IMR-90 (cell line): Measurements from ENCODE around the gene CREB5. TPM values are rescaled to one million over a fixed set of nuclear protein-coding genes. Genes with fewer than 3 reads are reported as not detected.

Experiments used
- ATAC-seq: fragments of 200-7000 bp; cut with Tn5 transposase; 2 replicates; pipeline ENCODE4 v1.9.1; 2020; ENCODE audit warnings: low read depth, mild to moderate bottlenecking, moderate library complexity
- BruUV-seq: library from RNA; stranded (reverse); fragments of 400-500 nt; replicated peaks from 2 replicates; lab custom pipeline; 2021; lab: Mats Ljungman, UMichigan
- CTCF ChIA-PET: fragments of 300-600 bp; formaldehyde crosslinking; extraction: SDS; loops from one replicate; lab custom pipeline; 2021; ENCODE audit warnings: antibody characterized with exemption; lab: Yijun Ruan, JAX
- POLR2A ChIA-PET: fragments of 300-600 bp; sonication (Branson Sonifier 250); formaldehyde crosslinking; loops from one replicate; lab custom pipeline; 2022; ENCODE audit warnings: antibody characterized with exemption; ENCODE audit not compliant: unreplicated experiment; lab: Charles Lee
- DNase-seq: peaks from one replicate; pipeline ENCODE4 v3.0.0; 2013
- H2AFZ ChIP-seq: replicated peaks from 2 replicates; pipeline ENCODE3; 2013; ENCODE audit warnings: low read length, mild to moderate bottlenecking; ENCODE audit not compliant: poor library complexity
- H2AK5ac ChIP-seq: 2 replicates; pipeline ENCODE4 v1.6.1; 2013; ENCODE audit warnings: low read depth, low read length, inconsistent platforms
- H2AK9ac ChIP-seq: replicated peaks from 2 replicates; pipeline ENCODE3; 2013; ENCODE audit warnings: mild to moderate bottlenecking, low read depth, low read length, moderate library complexity; ENCODE audit not compliant: poor library complexity
- H2BK120ac ChIP-seq: 2 replicates; pipeline ENCODE4 v1.6.1; 2013; ENCODE audit warnings: low read depth, low read length, inconsistent platforms
- H2BK15ac ChIP-seq: 3 replicates; pipeline ENCODE4 v1.6.1; 2013; ENCODE audit warnings: low read depth, low read length, inconsistent platforms
- H2BK20ac ChIP-seq: 2 replicates; pipeline ENCODE4 v1.6.1; 2013; ENCODE audit warnings: low read depth, mild to moderate bottlenecking, inconsistent platforms, low read length, moderate library complexity
- H2BK5ac ChIP-seq: 2 replicates; pipeline ENCODE4 v1.6.1; 2013; ENCODE audit warnings: mild to moderate bottlenecking, low read depth, low read length, inconsistent platforms; ENCODE audit not compliant: poor library complexity, severe bottlenecking
- H3K14ac ChIP-seq: replicated peaks from 2 replicates; pipeline ENCODE4 v1.6.1; 2013; ENCODE audit warnings: low read depth, low read length, inconsistent platforms
- H3K18ac ChIP-seq: 2 replicates; pipeline ENCODE4 v1.6.1; 2013; ENCODE audit warnings: low read depth, low read length, control low read depth
- H3K23ac ChIP-seq: 2 replicates; pipeline ENCODE4 v1.6.1; 2013; ENCODE audit warnings: low read depth, low read length, inconsistent platforms
- H3K27ac ChIP-seq: 2 replicates; pipeline ENCODE4 v1.5.1; 2013; ENCODE audit warnings: mild to moderate bottlenecking, control low read depth, low read length; ENCODE audit not compliant: insufficient read depth
- H3K27me3 ChIP-seq: 2 replicates; pipeline ENCODE4 v1.6.1; 2013; ENCODE audit warnings: low read length; ENCODE audit not compliant: control insufficient read depth, insufficient read depth
- H3K36me3 ChIP-seq: 2 replicates; pipeline ENCODE4 v1.6.1; 2013; ENCODE audit warnings: low read length, mixed read lengths; ENCODE audit not compliant: control insufficient read depth, insufficient read depth
- H3K4ac ChIP-seq: 2 replicates; pipeline ENCODE4 v1.6.1; 2013; ENCODE audit warnings: low read depth, low read length, inconsistent platforms
- H3K4me1 ChIP-seq: 2 replicates; pipeline ENCODE4 v1.6.1; 2013; ENCODE audit warnings: low read length, mixed read lengths; ENCODE audit not compliant: control insufficient read depth, insufficient read depth
- H3K4me2 ChIP-seq: 2 replicates; pipeline ENCODE4 v1.6.1; 2013; ENCODE audit warnings: low read depth, mild to moderate bottlenecking, control low read depth, low read length, moderate library complexity
- H3K4me3 ChIP-seq: 2 replicates; pipeline ENCODE4 v1.5.1; 2013; ENCODE audit warnings: low read depth, mild to moderate bottlenecking, control low read depth, low read length, moderate library complexity; ENCODE audit not compliant: insufficient read depth
- H3K56ac ChIP-seq: 2 replicates; pipeline ENCODE4 v1.6.1; 2013; ENCODE audit warnings: low read length, inconsistent platforms; ENCODE audit not compliant: insufficient read depth; ENCODE audit errors: extremely low read depth
- H3K79me1 ChIP-seq, 2 experiments: 2 replicates each; pipeline ENCODE4 v1.6.1; 2013; ENCODE audit warnings: low read length in 2 of 2, inconsistent platforms in 1 of 2, low read depth in 1 of 2
- H3K9ac ChIP-seq: 2 replicates; pipeline ENCODE4 v1.6.1; 2013; ENCODE audit warnings: low read depth, low read length, control low read depth
- H3K9me1 ChIP-seq: 2 replicates; pipeline ENCODE4 v1.6.1; 2013; ENCODE audit warnings: low read length, inconsistent platforms; ENCODE audit not compliant: insufficient read depth
- H3K9me3 ChIP-seq: 2 replicates; pipeline ENCODE4 v1.6.1; 2013; ENCODE audit warnings: low read length; ENCODE audit not compliant: control insufficient read depth, insufficient read depth
- H4K20me1 ChIP-seq: 2 replicates; pipeline ENCODE4 v1.6.1; 2013; ENCODE audit warnings: low read length, inconsistent platforms; ENCODE audit not compliant: insufficient read depth
- H4K5ac ChIP-seq: 2 replicates; pipeline ENCODE4 v1.6.1; 2013; ENCODE audit warnings: mild to moderate bottlenecking, low read depth, low read length, control low read depth
- H4K8ac ChIP-seq, 2 experiments: 2 replicates each; pipeline ENCODE4 v1.6.1; 2013; ENCODE audit warnings: low read depth in 2 of 2, low read length in 2 of 2, control low read depth in 1 of 2, inconsistent platforms in 1 of 2
- H4K91ac ChIP-seq: 2 replicates; pipeline ENCODE4 v1.6.1; 2013; ENCODE audit warnings: low read depth, low read length, inconsistent platforms; ENCODE audit not compliant: insufficient read depth
- ELK1 ChIP-seq: fragments of 150-350 bp; IDR thresholded peaks from 2 replicates; pipeline ENCODE4 v1.6.1; 2016; ENCODE audit warnings: low read depth, mild to moderate bottlenecking, low read length, moderate library complexity, borderline replicate concordance
- WGBS, 2 experiments: methylation state at CpG; one replicate each; pipeline versions ENCODE4 v1.1.5 to v1.1.7; 2013; ENCODE audit warnings: missing lambda C conversion rate in 2 of 2; ENCODE audit not compliant: insufficient read length in 1 of 2; ENCODE audit errors: extremely low coverage in 2 of 2; 5-methylcytosine and 5-hydroxymethylcytosine counted together
- dilution Hi-C: fragments of 300-500 bp; cut with HindIII; formaldehyde crosslinking; loops from one replicate; pipeline ENCODE4 v1.14.3; 2018; ENCODE audit warnings: low sequenced_read_pairs; ENCODE audit not compliant: unreplicated experiment
- in situ Hi-C: fragments of 300-500 bp; cut with MboI; formaldehyde crosslinking; loops from 3 replicates; pipeline ENCODE4 v1.14.3; 2019; ENCODE audit warnings: low sequenced_read_pairs, inconsistent platforms, mixed read lengths
- intact Hi-C: fragments of 100-400 bp; cut with micrococcal nuclease; formaldehyde crosslinking; loops from 2 replicates; pipeline ENCODE4 v1.10.0; 2022
- polyA plus RNA-seq, 3 experiments: library from polyadenylated mRNA; depleted of rRNA; stranded (reverse); fragments of >200 nt; gene quantifications; 2 replicates each; pipeline ENCODE4 v1.2.3, GENCODE V29; 2012; ENCODE audit warnings: low replicate concordance in 1 of 3
- total RNA-seq: library from RNA; depleted of rRNA; stranded (reverse); fragments of >200 nt; gene quantifications from 2 replicates; pipeline ENCODE4 v1.2.3, GENCODE V29; 2012

Gene CREB5
- total and polyA plus RNA-seq, 2 of the 4 experiments (the other 2 are of a cell fraction) = 7.3 to 13.1 TPM

- Histone ChIP-seq H3K4ac (no peak overlapping the region), H3K4me2 (no peak overlapping the region), H2AFZ (no peak overlapping the region), H4K8ac (no peak overlapping the region), H2BK120ac (no peak overlapping the region), H3K9me3 (no peaks in the 10 kb centered on the region), H2BK20ac (no peak overlapping the region), H3K9me1 (no peaks in the 10 kb centered on the region; the same call in 1 of the 2 replicates), H2BK15ac (no peak overlapping the region), H3K18ac (no peak overlapping the region), H3K4me1 (peaks cover 6% of the 10 kb centered on the region), H3K27me3 (no peaks in the 10 kb centered on the region), H3K36me3 (no peaks in the 10 kb centered on the region), H3K14ac (no peak overlapping the region), H2BK5ac (no peak overlapping the region), H4K91ac (no peak overlapping the region), H3K4me3 (no peak overlapping the region), H3K9ac (no peak overlapping the region), H3K27ac (no peak overlapping the region), H4K20me1 (no peaks in the 10 kb centered on the region), H3K23ac (no peak overlapping the region), H4K5ac (no peak overlapping the region), H3K79me1 (no peaks in the 10 kb centered on the region), H3K56ac (no peak overlapping the region), H2AK5ac (no peak overlapping the region), H2AK9ac (no peak overlapping the region)
- ATAC-seq = no peak
- no peak for DNase-seq
- intact Hi-C loops (loop anchor here (2.0 to 5.0 kb wide), 3 partner anchors 216 to 329 kb away; partner anchors contain the start of gene CREB5), in situ Hi-C loops (no loop called here), dilution Hi-C loops (no loop called here)
- no peak for TF ChIP-seq ELK1
- ChIA-PET POLR2A (no interaction called here), CTCF (no interaction called here)
- BruUV-seq = no TSS peak
- WGBS, 2 experiments = 0% methylated on average over 1 of the region's 4 CpGs; no CpG with 5 or more reads in 1 of the 2 experiments
These were observed 215.6 kb downstream of the CREB5 start for GRCh38 chr7:28627896-28628295.
